ENCODE data around the gene CARD10.
A peak's percentile ranks its signal among the peaks of the same experiment; 100 is the strongest.
"Not testable (repeated sequence)": the region's sequence is repeated elsewhere in the genome, so short reads cannot be mapped to it uniquely, and the experiment has no call there.

Gene CARD10

GRCh38 chr22:37473437-37473946, 45.7 kb downstream of the CARD10 start:
- DNase-seq (ENCODE audit: insufficient read length) (no peak), FAIRE-seq (no peak)
- TF ChIP-seq TAF1 (IDR thresholded peaks at IDR 0.05; ENCODE audit: borderline replicate concordance, low read depth, low read length) (no peak), POLR2AphosphoS5 (IDR thresholded peaks at IDR 0.05; ENCODE audit: low read depth, low read length) (no peak), POLR2A (IDR thresholded peaks at IDR 0.05; ENCODE audit: low read depth, low read length) (no peak)

- FAIRE-seq: no peak
- TF ChIP-seq POLR2A (IDR thresholded peaks at IDR 0.05; ENCODE audit: low read depth, low read length): no peak
- TF ChIP-seq TAF1 (IDR thresholded peaks at IDR 0.05; ENCODE audit: borderline replicate concordance, low read depth, low read length): no peak
- no peak for TF ChIP-seq POLR2AphosphoS5 (IDR thresholded peaks at IDR 0.05; ENCODE audit: low read depth, low read length)
- DNase-seq (ENCODE audit: insufficient read length): peak; percentile 61
Observed at GRCh38 chr22:37472418-37473006, 46.7 kb downstream of the CARD10 start.

DNA sequence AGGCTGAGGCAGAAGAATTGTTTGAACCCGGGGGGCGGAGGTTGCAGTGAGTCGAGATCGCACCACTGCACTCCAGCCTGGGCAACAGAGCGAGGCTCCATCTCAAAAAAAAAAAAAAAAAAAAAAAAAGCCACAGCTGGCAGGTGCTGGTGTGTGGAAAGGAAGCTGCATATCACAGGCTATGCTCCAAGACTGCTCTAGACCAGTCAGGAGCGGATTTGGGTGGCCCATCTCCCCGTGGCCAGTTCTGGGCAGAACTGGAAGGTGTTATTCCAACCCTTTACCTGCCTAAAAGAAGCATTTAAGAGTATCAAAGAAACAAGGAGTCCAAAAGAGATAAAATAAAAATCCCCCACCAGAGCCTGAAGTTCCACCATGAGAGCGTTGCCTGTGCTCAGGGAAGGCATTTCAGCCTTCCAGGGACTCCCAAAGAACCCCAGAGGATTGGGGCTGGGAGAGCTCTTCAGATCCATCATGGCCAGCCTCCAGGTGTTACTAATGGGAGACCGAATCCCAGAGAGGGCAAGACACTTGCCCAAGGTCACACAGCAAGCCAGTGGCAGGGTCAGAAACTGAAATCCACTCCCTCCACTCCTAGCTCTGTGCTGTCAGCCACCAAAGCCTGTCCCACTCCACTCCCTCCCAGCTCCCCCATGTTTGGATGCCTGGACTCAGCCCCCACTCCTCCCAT, 47.3 kb downstream of the CARD10 start:
- DNase-seq (ENCODE audit: insufficient read length) (no peak), FAIRE-seq (no peak)
- TF ChIP-seq POLR2AphosphoS5 (IDR thresholded peaks at IDR 0.05; ENCODE audit: low read depth, low read length) (no peak), POLR2A (IDR thresholded peaks at IDR 0.05; ENCODE audit: low read depth, low read length) (no peak), TAF1 (IDR thresholded peaks at IDR 0.05; ENCODE audit: borderline replicate concordance, low read depth, low read length) (no peak)

DNA sequence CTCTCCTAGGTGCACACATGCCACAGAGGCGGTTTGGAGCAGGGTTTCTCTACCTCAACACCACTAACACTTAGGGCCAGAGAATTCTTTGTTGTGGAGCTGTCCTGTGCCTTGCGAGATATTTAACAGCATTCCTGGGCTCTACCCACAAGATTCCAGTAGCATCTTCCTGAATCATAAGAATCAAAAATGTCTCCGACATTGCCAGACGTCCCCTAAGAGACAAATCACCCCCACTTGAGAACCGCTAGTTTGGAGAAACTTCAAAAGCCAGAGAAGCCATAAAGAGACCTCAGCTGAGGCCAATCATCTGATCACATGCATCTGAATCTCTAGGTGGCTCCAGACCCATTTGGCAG, 49.1 kb downstream of the CARD10 start:
- FAIRE-seq: no peak
- TF ChIP-seq TAF1 (IDR thresholded peaks at IDR 0.05; ENCODE audit: borderline replicate concordance, low read depth, low read length): no peak
- no peak for TF ChIP-seq POLR2AphosphoS5 (IDR thresholded peaks at IDR 0.05; ENCODE audit: low read depth, low read length)
- TF ChIP-seq POLR2A (IDR thresholded peaks at IDR 0.05; ENCODE audit: low read depth, low read length): no peak
- DNase-seq (ENCODE audit: insufficient read length): no peak

DNA sequence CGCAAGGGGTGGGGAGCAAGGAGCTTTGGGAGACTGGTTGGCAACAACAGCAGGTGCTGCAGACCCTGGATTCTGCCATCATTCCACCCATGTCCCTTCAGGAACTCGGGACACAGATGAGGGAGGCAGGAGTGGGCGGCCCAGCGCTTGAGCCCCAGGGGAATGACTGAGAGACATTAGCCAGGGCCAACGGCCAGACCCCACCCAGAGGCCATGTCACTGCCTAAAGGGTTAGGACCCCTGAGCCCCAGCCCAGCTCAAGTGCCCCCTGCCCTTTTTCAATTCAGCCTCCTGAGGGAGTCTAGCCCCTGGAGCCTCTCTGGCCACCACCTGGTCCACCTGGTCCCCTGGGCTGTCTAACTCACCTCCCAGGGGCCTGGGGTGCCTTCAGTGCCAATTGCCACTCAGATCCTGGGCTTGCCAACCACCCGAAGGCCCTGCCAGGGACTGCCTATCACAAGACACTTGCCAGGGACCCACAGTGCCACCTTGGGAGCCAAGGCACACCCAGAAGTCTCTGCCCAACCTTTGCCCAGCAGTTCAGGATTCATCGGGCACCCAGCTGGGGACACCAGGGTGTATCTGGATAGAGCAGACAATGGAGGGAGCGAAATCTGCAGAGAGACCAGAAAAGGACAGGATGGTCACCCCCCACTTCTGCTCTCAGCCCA, 49.7 kb downstream of the CARD10 start:
- FAIRE-seq (no peak), DNase-seq (ENCODE audit: insufficient read length) (no peak)
- TF ChIP-seq POLR2AphosphoS5 (IDR thresholded peaks at IDR 0.05; ENCODE audit: low read depth, low read length) (no peak), TAF1 (IDR thresholded peaks at IDR 0.05; ENCODE audit: borderline replicate concordance, low read depth, low read length) (no peak), POLR2A (IDR thresholded peaks at IDR 0.05; ENCODE audit: low read depth, low read length) (no peak)

DNA sequence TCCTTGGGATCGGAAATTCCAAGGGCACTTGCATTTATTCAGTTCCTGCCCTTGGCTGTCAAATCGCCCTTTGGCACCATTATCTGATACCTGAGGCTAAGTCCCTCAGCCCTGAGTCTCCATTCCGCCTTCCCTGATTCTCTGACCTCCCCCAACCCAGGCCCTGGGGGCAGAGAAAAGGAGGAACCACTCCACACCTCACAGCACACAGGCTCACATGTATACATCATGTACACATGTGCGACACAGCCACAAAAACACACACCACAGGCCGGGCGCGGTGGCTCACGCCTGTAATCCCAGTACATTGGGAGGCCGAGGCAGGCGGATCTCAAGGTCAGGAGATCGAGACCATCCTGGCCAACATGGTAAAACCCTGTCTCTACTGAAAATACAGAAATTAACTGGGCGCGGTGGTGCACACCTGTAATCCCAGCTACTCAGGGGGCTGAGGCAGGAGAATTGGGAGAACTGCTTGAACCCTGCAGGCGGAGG, 51.0 kb downstream of the CARD10 start:
- not testable (repeated sequence) for FAIRE-seq; DNase-seq (ENCODE audit: insufficient read length)

GRCh38 chr22:37467391-37467955, 51.7 kb downstream of the CARD10 start:
- TF ChIP-seq TAF1 (IDR thresholded peaks at IDR 0.05; ENCODE audit: borderline replicate concordance, low read depth, low read length): no peak
- TF ChIP-seq POLR2AphosphoS5 (IDR thresholded peaks at IDR 0.05; ENCODE audit: low read depth, low read length): 0 out of 2 replicates have a peak, but pooled peaks have one; percentile 29
- TF ChIP-seq POLR2A (IDR thresholded peaks at IDR 0.05; ENCODE audit: low read depth, low read length): 0 out of 2 replicates have a peak, but pooled peaks have one; percentile 24

GRCh38 chr22:37464181-37464580, 55.0 kb downstream of the CARD10 start:
- DNase-seq (ENCODE audit: insufficient read length) (peak; percentile 60), FAIRE-seq (peak; percentile 92)
- TF ChIP-seq POLR2AphosphoS5 (IDR thresholded peaks at IDR 0.05; ENCODE audit: low read depth, low read length): no peak
- TF ChIP-seq POLR2A (IDR thresholded peaks at IDR 0.05; ENCODE audit: low read depth, low read length): no peak
- TF ChIP-seq TAF1 (IDR thresholded peaks at IDR 0.05; ENCODE audit: borderline replicate concordance, low read depth, low read length): no peak

More at GRCh38 chr22:37467391-37467955, 51.7 kb downstream of the CARD10 start:
- FAIRE-seq (no peak), DNase-seq (ENCODE audit: insufficient read length) (no peak)

GRCh38 chr22:37462983-37463382, 56.2 kb downstream of the CARD10 start:
- DNase-seq (ENCODE audit: insufficient read length) (no peak), FAIRE-seq (no peak)
- no peak for TF ChIP-seq POLR2AphosphoS5 (IDR thresholded peaks at IDR 0.05; ENCODE audit: low read depth, low read length)
- no peak for TF ChIP-seq TAF1 (IDR thresholded peaks at IDR 0.05; ENCODE audit: borderline replicate concordance, low read depth, low read length)
- no peak for TF ChIP-seq POLR2A (IDR thresholded peaks at IDR 0.05; ENCODE audit: low read depth, low read length)

DNA sequence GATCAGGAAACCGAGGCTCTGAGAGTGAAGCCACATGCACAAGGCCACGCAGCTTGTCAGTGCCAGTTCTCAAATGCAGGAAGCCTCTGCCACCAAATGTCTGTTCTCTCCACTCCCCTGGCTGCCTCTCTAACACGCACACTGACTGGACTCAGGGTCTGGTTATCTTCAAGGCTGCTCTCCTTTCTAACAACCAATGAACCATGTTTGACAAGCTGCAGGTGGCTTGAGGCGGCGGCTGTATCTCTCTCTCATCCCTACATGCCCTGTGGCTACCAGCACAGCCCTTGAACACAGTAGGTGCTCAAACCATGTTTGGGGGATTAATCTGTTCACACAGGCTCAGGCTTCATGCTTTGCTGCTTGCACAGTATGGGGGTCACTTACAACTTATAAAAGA, 56.8 kb downstream of the CARD10 start:
- no peak for FAIRE-seq

DNA sequence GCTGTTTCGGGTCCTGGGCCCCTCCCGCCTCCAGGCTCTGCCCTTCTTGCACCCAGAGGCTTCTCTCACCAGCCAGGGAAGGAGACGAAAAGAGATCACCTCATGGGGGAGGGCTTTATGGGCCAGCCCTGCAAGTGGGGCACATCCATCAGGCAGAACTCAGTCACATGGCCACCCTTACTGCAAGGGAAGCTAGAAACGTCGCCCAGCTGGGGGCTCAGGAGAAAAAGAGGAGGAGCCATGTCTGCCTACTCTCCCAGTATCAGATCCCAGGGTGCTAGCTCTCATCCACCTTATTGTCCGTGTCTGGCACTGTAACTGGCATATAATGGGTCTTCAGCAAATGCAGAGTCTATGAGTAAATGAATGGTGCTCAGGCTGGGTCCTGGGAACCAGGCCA, 57.3 kb downstream of the CARD10 start:
- FAIRE-seq (no peak), DNase-seq (ENCODE audit: insufficient read length) (no peak)
- TF ChIP-seq POLR2A (IDR thresholded peaks at IDR 0.05; ENCODE audit: low read depth, low read length) (no peak), POLR2AphosphoS5 (IDR thresholded peaks at IDR 0.05; ENCODE audit: low read depth, low read length) (no peak), TAF1 (IDR thresholded peaks at IDR 0.05; ENCODE audit: borderline replicate concordance, low read depth, low read length) (no peak)

More for the DNA sequence above, 56.8 kb downstream of the CARD10 start:
- no peak for TF ChIP-seq TAF1 (IDR thresholded peaks at IDR 0.05; ENCODE audit: borderline replicate concordance, low read depth, low read length)
- no peak for TF ChIP-seq POLR2A (IDR thresholded peaks at IDR 0.05; ENCODE audit: low read depth, low read length)
- TF ChIP-seq POLR2AphosphoS5 (IDR thresholded peaks at IDR 0.05; ENCODE audit: low read depth, low read length): no peak
- no peak for DNase-seq (ENCODE audit: insufficient read length)
